HEK293T (cell line): ENCODE data around the gene COL4A6.

Source experiments
- CTCF ChIA-PET: fragments of 350-600 bp; formaldehyde crosslinking; extraction: SDS; loops from one replicate; lab custom pipeline; 2021; ENCODE audit warnings: antibody characterized with exemption, inconsistent platforms; lab: Yijun Ruan, JAX
- POLR2A ChIA-PET: fragments of 350-600 bp; formaldehyde crosslinking; extraction: SDS; loops from one replicate; lab custom pipeline; 2020; ENCODE audit warnings: antibody characterized with exemption, inconsistent platforms; lab: Yijun Ruan, JAX
- DNase-seq: peaks from one replicate; pipeline ENCODE4 v3.0.0; 2012; ENCODE audit warnings: mixed read lengths; ENCODE audit errors: extremely low spot score
- ARNT ChIP-seq: fragments of 450-650 bp; IDR thresholded peaks from 2 replicates; pipeline ENCODE4 v1.6.1; 2017; ENCODE audit warnings: mild to moderate bottlenecking
- BHLHE40 ChIP-seq: fragments of 450-650 bp; IDR thresholded peaks from 2 replicates; pipeline ENCODE4 v1.6.1; 2016; ENCODE audit warnings: mild to moderate bottlenecking, moderate library complexity, borderline replicate concordance
- CTBP1 ChIP-seq: fragments of 450-650 bp; IDR thresholded peaks from 2 replicates; pipeline ENCODE4 v1.6.1; 2016; ENCODE audit warnings: borderline replicate concordance
- ELF4 ChIP-seq: fragments of 450-650 bp; IDR thresholded peaks from 2 replicates; pipeline ENCODE4 v1.6.1; 2017; ENCODE audit warnings: antibody characterized with exemption
- FOXA1 ChIP-seq: fragments of 450-650 bp; IDR thresholded peaks from 2 replicates; pipeline ENCODE4 v1.6.1; 2016; ENCODE audit warnings: mild to moderate bottlenecking
- FOXK2 ChIP-seq: fragments of 450-650 bp; IDR thresholded peaks from 2 replicates; pipeline ENCODE4 v1.6.1; 2016; ENCODE audit warnings: mild to moderate bottlenecking
- FOXM1 ChIP-seq: fragments of 450-650 bp; IDR thresholded peaks from 2 replicates; pipeline ENCODE4 v1.6.1; 2017; ENCODE audit warnings: mild to moderate bottlenecking, borderline replicate concordance
- HDGF ChIP-seq: fragments of 450-650 bp; IDR thresholded peaks from 2 replicates; pipeline ENCODE4 v1.6.1; 2017; ENCODE audit warnings: antibody characterized with exemption, borderline replicate concordance
- L3MBTL2 ChIP-seq: fragments of 450-650 bp; conservative IDR thresholded peaks from 2 replicates; pipeline ENCODE4 v1.6.1; 2016; ENCODE audit warnings: mild to moderate bottlenecking
- LEF1 ChIP-seq: fragments of 450-650 bp; IDR thresholded peaks from 2 replicates; pipeline ENCODE4 v1.6.1; 2017; ENCODE audit warnings: mild to moderate bottlenecking, borderline replicate concordance
- NFRKB ChIP-seq: fragments of 450-650 bp; IDR thresholded peaks from 2 replicates; pipeline ENCODE4 v1.6.1; 2016; ENCODE audit warnings: mild to moderate bottlenecking, moderate library complexity
- SP1 ChIP-seq: fragments of 450-650 bp; IDR thresholded peaks from 2 replicates; pipeline ENCODE4 v1.6.1; 2017
- SUZ12 ChIP-seq: fragments of 450-650 bp; IDR thresholded peaks from 2 replicates; pipeline ENCODE4 v1.6.1; 2016; ENCODE audit warnings: mild to moderate bottlenecking
- TARDBP ChIP-seq: fragments of 450-650 bp; IDR thresholded peaks from 2 replicates; pipeline ENCODE4 v1.6.1; 2016
- ZNF384 ChIP-seq: fragments of 450-650 bp; IDR thresholded peaks from 2 replicates; pipeline ENCODE4 v1.6.1; 2016
- TF ChIP-seq, protein P1 (sequence below): fragments of 450-650 bp; IDR thresholded peaks from 2 replicates; pipeline ENCODE4 v1.6.1; 2016

The COL4A6 gene

DNA sequence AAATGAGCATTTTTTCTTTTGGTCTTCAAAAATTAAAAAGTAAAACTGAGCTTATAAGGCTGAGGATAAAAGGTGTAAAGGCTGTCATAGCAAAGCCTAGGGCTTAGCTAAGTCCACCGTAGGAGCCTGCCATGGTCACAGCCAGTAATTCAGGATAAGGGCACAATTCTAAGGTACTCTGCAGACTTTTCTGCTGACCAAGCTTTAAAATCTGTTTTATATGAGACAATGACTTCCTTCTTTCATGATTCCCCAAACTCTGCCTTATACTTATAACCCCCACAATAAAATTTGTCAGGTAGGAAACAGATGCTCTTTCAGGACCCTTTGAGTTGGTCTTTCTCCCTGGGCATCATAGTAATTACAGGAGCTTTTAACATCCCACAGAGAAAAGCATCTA, 138.5 kb downstream of the COL4A6 start:
- TF ChIP-seq FOXK2 (no peak), ZNF384 (no peak), LEF1 (no peak), CTBP1 (no peak)
- TF ChIP-seq, protein P1, sequence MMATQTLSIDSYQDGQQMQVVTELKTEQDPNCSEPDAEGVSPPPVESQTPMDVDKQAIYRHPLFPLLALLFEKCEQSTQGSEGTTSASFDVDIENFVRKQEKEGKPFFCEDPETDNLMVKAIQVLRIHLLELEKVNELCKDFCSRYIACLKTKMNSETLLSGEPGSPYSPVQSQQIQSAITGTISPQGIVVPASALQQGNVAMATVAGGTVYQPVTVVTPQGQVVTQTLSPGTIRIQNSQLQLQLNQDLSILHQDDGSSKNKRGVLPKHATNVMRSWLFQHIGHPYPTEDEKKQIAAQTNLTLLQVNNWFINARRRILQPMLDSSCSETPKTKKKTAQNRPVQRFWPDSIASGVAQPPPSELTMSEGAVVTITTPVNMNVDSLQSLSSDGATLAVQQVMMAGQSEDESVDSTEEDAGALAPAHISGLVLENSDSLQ, result no peak
- ChIA-PET POLR2A (no interaction called here), CTCF (interaction anchor here (1.0 kb wide), 1 partner anchor 75 kb away, joined by 5 read pairs; no protein-coding TSS in a partner anchor)
- DNase-seq, result no peak

DNA sequence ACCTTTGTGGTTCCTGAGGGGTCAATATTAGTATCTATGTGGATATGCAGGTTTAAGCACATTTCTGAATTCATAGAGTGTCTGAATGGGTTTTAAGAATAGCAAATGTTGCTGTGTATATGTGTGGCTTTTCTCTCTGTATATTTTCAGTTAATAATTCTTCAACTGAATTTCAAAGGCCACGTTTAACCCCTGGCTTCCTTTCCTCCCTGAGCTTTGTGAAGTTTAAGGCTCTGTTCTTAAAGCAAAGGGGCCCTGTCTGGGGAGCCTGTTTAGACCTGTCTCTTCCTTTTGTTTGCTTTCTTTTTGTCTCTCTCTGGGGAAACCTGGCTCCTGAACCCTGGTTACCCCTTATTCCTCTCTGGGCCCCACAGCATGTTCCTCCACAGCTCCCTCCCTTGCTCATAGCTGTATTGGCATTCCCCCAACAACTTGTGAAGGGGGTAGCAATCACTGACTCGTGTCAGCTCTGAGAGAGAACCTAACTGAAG, 139.1 kb downstream of the COL4A6 start:
- POLR2A ChIA-PET, result no interaction called here
- TF ChIP-seq FOXK2, result no peak
- TF ChIP-seq NFRKB, result no peak
- TF ChIP-seq, protein P1, result no peak
- TF ChIP-seq SUZ12, result no peak
- TF ChIP-seq HDGF, result no peak
- no peak for TF ChIP-seq TARDBP
- TF ChIP-seq CTBP1, result no peak
- TF ChIP-seq ZNF384, result no peak
- TF ChIP-seq FOXM1, result no peak
- no peak for TF ChIP-seq ELF4
- TF ChIP-seq BHLHE40, result no peak
- TF ChIP-seq LEF1, result no peak
- no peak for TF ChIP-seq ARNT
- TF ChIP-seq SP1, result no peak
- TF ChIP-seq FOXA1, result no peak
- DNase-seq, result no peak
- CTCF ChIA-PET, result interaction anchor here (1.0 kb wide), 1 partner anchor 74 kb away, joined by 5 read pairs; no protein-coding TSS in a partner anchor

DNA sequence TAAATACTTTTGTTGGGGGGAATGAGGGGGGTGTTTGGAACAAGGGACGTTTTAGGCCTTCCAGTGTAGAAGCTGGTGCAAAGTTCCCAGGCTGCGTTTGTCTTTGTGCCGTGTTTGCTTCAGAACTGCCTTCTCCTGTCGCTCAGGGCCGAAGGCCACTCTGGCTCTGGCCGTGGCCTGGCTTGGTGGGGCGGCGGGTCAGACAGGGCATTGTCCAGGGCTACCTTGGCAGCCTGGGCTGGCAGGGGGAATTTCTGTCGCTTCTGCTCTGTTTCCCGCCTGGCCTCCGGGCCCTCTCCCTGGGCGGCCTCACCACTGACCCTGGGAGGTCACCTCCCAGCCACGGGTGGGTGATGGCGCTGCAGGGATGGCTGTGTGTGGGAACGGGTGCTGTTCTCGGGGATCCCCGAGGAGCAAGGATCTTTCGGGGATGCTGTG, 140.0 kb downstream of the COL4A6 start:
- POLR2A ChIA-PET, result no interaction called here
- TF ChIP-seq SP1 (no peak), ZNF384 (no peak), NFRKB (no peak), FOXA1 (no peak), HDGF (no peak), ARNT (no peak), FOXK2 (no peak), CTBP1 (no peak), LEF1 (no peak), SUZ12 (no peak), BHLHE40 (no peak), FOXM1 (no peak)
- TF ChIP-seq, protein P1, result no peak
- DNase-seq, result no peak
- CTCF ChIA-PET, result no interaction called here

DNA sequence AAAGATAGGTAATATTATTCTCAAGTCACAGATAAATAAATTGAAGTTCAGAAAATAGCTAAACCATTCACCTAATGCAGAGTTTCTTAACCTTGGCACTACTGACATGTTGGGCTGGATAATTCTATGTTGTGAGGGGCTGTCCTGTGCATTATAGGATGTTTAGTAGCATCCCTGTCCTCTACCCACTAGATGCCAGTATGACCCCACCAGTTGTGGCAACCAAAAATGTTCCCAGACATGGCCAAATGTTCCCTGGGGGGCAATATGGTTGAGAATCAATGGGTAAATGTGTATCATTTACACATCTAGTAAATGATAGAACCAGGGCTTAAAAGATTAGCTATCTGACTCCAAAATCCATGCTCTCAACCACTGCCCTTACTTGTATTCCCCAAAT, 140.9 kb downstream of the COL4A6 start:
- TF ChIP-seq ZNF384 (no peak), HDGF (no peak), TARDBP (no peak), L3MBTL2 (no peak)
- ChIA-PET CTCF (no interaction called here), POLR2A (no interaction called here)
- DNase-seq, result no peak

DNA sequence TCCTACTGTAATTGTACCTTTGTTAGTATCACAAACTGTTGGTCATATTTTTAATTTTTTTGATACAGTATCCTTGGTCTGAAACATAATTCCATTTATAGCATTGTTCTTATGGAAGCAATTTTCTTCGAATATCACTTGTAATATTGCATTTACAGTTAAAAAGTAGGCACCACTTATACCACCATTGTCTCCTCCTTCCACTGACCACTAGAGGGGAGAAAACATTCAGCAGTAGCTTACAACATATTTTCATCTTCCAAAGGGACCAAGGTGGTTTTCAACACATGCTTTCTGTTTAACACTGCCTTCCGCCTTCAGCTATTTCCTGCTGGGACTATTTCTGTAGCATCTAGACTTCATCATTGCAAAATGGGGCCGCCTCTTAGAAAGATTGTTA, 146.2 kb downstream of the COL4A6 start:
- POLR2A ChIA-PET, result no interaction called here
- no peak for DNase-seq
- no peak for TF ChIP-seq ARNT
- CTCF ChIA-PET, result interaction anchor here (0.7 to 1.5 kb wide), 3 partner anchors 14 to 92 kb away, joined by 3 to 5 read pairs (median 3); no protein-coding TSS in a partner anchor

DNA sequence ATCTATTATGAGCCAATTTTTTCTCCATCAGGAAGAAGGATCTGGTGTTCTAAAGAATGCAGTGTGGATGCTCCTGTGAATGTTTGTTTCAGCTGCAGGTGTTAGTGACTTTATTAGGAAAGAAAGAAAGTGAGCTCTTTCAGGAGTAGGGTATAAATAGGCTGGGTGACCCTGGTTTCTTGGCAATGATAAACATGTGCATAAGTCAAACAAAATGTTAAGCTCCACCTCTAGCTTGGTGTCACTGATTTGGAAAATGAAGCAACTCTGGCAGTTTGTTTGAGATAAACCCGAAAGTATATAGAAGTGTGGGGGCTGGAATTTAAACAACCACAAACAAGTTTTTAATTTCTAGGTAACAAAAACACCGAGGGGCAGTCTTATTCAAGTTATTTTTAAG, 152.3 kb downstream of the COL4A6 start:
- CTCF ChIA-PET, result interaction anchor here (0.6 to 1.2 kb wide), 2 partner anchors 62 to 482 kb away, joined by 3 to 5 read pairs; no protein-coding TSS in a partner anchor
- no peak for DNase-seq
- no peak for TF ChIP-seq NFRKB
- TF ChIP-seq TARDBP, result no peak
- no peak for TF ChIP-seq FOXM1
- no peak for TF ChIP-seq ELF4
- TF ChIP-seq L3MBTL2, result no peak
- TF ChIP-seq BHLHE40, result no peak
- no peak for TF ChIP-seq CTBP1
- TF ChIP-seq, protein P1, result no peak
- TF ChIP-seq HDGF, result no peak
- TF ChIP-seq ARNT, result no peak
- no peak for TF ChIP-seq ZNF384
- TF ChIP-seq SUZ12, result no peak
- no peak for TF ChIP-seq FOXA1
- TF ChIP-seq FOXK2, result no peak
- no peak for TF ChIP-seq LEF1
- TF ChIP-seq SP1, result no peak
- POLR2A ChIA-PET, result no interaction called here
